Stimulated activated naive CD4-positive, alpha-beta T cell (primary cell): ENCODE results near the gene NLRC5.
"Not testable (repeated sequence)": the region's sequence is repeated elsewhere in the genome, so short reads cannot be mapped to it uniquely, and the experiment has no call there.

Experiments
- DNase-seq, 6 experiments: peaks; one replicate each; lab custom pipeline; 2025; lab: John Stamatoyannopoulos, UW

The NLRC5 gene

GRCh38 chr16:56960681-56961281, 28.6 kb upstream of the NLRC5 start:
- no peak for DNase-seq

- no peak for DNase-seq
These were observed 28.0 kb upstream of the NLRC5 start for GRCh38 chr16:56961386-56961785.

GRCh38 chr16:56961851-56962281, 27.5 kb upstream of the NLRC5 start, which contains the start of gene CETP:
CETP (plus strand) TSS chr16:56961950; CDS start chr16:56961980, 30 bp downstream.
- no peak for DNase-seq

GRCh38 chr16:56964243-56965148, 24.9 kb upstream of the NLRC5 start:
- peak; percentile 82 to 95 (median 94) for DNase-seq

- no peak for DNase-seq
These were observed 23.9 kb upstream of the NLRC5 start for GRCh38 chr16:56965149-56966092.

- DNase-seq: no peak
These were observed 23.3 kb upstream of the NLRC5 start for GRCh38 chr16:56966093-56966475.

DNA sequence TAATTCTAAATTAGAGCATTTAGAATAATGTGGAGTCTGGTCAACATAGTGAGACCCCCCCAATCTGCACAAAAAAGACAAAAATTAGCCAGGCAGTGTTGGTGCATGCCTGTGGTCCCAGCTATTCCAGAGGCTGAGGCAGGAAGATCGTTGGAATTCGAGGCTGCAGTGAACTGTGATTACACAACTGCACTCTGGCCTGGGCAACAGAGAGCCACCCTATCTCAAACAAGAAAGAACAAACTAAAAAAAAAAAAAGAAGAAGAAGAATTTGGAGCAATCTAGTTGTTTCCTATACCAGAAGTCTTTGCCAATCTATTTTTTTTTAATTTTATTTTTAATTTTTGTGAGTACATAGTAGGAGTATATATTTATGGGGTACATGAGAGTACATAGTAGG, 21.6 kb upstream of the NLRC5 start:
- no peak for DNase-seq

- DNase-seq: no peak
These were observed 19.6 kb upstream of the NLRC5 start for GRCh38 chr16:56969769-56970168.

DNA sequence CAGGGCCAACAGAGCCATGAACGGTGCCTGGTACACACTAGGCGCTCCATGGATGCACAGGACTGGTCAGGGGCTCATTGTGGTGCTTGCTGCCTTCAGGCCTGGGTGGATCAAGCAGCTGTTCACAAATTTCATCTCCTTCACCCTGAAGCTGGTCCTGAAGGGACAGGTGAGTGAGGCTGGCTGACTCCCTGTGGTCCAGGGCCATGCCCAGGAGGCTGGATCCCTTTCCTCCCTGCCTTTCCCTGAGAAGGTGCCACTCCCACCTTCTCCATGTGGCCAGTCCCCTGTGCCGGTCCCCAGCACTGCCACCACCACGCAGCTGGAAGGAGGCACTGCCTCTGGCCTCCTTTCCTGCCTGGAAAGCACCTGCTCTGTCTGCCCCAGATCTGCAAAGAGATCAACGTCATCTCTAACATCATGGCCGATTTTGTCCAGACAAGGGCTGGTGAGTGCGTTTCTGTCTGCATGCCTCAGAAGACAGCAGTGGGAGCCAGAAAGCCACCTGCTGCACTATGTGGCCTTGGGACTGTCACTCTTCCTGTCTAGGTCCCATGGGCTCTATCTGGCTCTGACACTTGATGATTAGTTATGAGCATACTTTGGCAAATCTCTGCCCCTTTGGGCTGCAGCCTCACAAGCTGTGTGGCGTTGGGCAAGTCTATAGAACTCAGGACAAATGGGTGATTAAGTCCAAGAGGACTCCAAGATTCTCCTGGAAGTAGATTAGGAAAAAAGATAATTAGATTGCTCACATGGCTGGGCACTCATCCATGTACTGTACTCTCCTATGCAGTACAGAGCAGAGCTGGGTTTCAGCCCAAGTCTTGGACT, 18.2 kb upstream of the NLRC5 start:
- no peak for DNase-seq

GRCh38 chr16:56971768-56972043, 17.7 kb upstream of the NLRC5 start:
- DNase-seq: no peak

GRCh38 chr16:56972403-56973293, 16.7 kb upstream of the NLRC5 start:
- no peak for DNase-seq

- no peak for DNase-seq
These were observed 16.1 kb upstream of the NLRC5 start for GRCh38 chr16:56973294-56973689.

DNA sequence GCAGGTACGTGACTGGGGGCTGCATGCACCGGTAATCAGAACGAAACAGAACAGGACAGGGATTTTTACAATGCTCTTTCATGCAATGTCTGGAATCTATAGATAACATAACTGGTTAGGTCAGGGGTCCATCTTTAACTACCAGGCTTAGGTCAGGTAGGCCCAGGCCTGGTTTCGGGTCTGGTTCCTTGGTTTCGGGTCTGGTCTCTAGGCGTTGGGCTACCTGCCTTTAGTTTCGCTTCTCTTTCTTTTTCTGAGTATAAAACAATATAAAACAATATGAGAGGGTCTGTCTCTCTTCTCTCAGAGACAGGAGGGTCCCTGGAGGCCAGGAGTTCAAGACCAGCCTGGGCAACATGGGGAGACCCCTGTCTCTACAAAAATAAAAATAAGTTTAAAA, 15.5 kb upstream of the NLRC5 start:
- not testable (repeated sequence) for DNase-seq

- no peak for DNase-seq
These were observed 14.6 kb upstream of the NLRC5 start for GRCh38 chr16:56974549-56975300.

- no peak for DNase-seq
These were observed 13.6 kb upstream of the NLRC5 start for GRCh38 chr16:56975714-56976113.

GRCh38 chr16:56977216-56977615, 12.1 kb upstream of the NLRC5 start:
- no peak for DNase-seq

- DNase-seq: no peak
These were observed 11.4 kb upstream of the NLRC5 start for GRCh38 chr16:56977823-56978430.

DNA sequence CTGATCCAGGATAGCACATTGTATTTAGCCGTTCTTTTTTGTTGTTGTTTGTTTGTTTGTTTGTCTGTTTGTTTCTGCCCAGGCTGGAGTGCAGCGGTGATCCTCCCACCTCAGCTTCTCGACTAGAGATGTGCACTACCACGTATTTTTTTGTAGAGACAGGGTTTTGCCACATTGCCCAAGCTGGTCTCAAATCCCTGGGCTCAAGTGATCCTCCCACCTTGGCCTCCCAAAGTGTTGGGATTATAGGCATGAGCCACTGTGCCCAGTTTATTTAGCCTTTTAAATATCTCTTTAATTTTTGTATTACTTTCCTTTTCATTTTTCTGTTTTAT, 9.2 kb upstream of the NLRC5 start:
- no peak for DNase-seq
